ENCODE measurements around the gene SSBP2.

SSBP2 gene

DNA sequence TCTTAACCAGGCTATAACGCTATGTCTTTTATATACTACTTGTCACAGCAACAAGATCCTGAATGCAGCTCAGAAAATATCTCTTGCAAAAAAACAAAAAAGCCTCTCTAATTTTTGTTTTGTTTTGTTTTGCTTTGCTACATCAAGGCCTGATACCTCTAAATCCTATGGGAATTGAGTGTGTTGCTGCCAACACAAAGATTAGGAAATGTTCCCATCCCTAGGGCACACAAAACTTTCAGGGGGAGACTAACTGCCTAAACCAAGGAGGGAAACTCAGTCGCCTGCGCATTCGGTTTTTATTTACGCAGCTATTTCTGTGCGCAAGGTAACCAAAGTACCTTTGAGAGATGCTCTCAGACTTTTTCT lies 1.7 kb downstream of the SSBP2 start:
- TF ChIP-seq, protein P1, sequence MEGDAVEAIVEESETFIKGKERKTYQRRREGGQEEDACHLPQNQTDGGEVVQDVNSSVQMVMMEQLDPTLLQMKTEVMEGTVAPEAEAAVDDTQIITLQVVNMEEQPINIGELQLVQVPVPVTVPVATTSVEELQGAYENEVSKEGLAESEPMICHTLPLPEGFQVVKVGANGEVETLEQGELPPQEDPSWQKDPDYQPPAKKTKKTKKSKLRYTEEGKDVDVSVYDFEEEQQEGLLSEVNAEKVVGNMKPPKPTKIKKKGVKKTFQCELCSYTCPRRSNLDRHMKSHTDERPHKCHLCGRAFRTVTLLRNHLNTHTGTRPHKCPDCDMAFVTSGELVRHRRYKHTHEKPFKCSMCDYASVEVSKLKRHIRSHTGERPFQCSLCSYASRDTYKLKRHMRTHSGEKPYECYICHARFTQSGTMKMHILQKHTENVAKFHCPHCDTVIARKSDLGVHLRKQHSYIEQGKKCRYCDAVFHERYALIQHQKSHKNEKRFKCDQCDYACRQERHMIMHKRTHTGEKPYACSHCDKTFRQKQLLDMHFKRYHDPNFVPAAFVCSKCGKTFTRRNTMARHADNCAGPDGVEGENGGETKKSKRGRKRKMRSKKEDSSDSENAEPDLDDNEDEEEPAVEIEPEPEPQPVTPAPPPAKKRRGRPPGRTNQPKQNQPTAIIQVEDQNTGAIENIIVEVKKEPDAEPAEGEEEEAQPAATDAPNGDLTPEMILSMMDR (conservative IDR thresholded peaks at IDR 0.05; ENCODE audit: low read length): no peak
- peak overlapping the region; percentile 75 for H3K4me3 ChIP-seq (ENCODE audit: low read length)
- DNase-seq (ENCODE audit: low read depth): no peak

GRCh38 chr5:81748556-81748955 lies 2.3 kb downstream of the SSBP2 start:
- TF ChIP-seq, protein P1 (conservative IDR thresholded peaks at IDR 0.05; ENCODE audit: low read length): 0 out of 2 replicates have a peak, but pooled peaks have one; percentile 3
- 0 out of 2 replicates have a peak overlapping the region, but pooled peaks have one; percentile 5 for H3K4me3 ChIP-seq (ENCODE audit: low read length)
- DNase-seq (ENCODE audit: low read depth): no peak

DNA sequence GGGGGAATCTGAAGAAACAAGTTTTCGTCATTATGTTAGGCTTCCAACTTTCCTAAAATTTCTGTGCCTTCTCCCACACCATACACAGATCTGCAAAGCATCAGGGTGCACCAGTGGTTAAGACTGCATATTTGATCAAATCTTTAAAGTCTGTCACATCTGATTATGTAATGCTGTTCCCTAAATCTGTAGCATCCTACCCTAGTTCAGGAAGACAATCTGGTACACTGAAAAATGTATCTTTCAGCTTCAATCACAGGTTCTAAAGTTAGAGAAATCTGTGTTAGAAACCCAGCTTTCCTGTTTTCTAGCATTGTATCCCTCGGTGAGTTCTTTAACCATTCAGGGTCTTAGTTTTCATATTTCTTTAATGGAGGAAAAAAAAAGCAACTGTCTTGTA lies 3.9 kb downstream of the SSBP2 start:
- TF ChIP-seq, protein P1 (conservative IDR thresholded peaks at IDR 0.05; ENCODE audit: low read length): no peak
- DNase-seq (ENCODE audit: low read depth): no peak
- H3K4me3 ChIP-seq (ENCODE audit: low read length): no peak overlapping the region

- TF ChIP-seq, protein P1 (conservative IDR thresholded peaks at IDR 0.05; ENCODE audit: low read length): no peak
- no peak for DNase-seq (ENCODE audit: low read depth)
Measured at GRCh38 chr5:81740758-81741157, 10.1 kb downstream of the SSBP2 start.

GRCh38 chr5:81739291-81739690 lies 11.6 kb downstream of the SSBP2 start:
- H3K4me3 ChIP-seq (ENCODE audit: low read length): no peak overlapping the region
- no peak for DNase-seq (ENCODE audit: low read depth)
- TF ChIP-seq, protein P1 (conservative IDR thresholded peaks at IDR 0.05; ENCODE audit: low read length): no peak

More at GRCh38 chr5:81740758-81741157, 10.1 kb downstream of the SSBP2 start:
- no peak overlapping the region for H3K4me3 ChIP-seq (ENCODE audit: low read length)

GRCh38 chr5:81729276-81729675 lies 21.6 kb downstream of the SSBP2 start:
- DNase-seq (ENCODE audit: low read depth): no peak
- TF ChIP-seq, protein P1 (conservative IDR thresholded peaks at IDR 0.05; ENCODE audit: low read length): no peak
- H3K4me3 ChIP-seq (ENCODE audit: low read length): no peak overlapping the region

DNA sequence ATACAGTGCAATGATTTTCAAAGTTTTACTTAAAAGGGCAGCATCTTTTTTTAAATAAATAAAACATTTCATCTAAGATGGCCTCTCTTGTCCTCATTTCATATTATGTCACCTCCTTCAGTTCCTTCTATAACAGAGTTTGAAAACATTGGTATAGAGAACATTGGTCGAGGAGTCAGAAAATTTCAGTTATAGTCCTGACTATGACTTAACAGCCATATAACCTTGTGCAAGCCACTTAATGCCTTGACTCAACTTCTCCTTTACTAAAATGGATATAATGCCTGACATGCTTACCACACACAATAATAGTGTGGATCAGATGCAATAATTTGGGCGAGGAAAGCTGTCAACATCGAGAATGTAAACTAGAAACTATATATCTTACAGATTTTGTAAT lies 22.6 kb downstream of the SSBP2 start:
- no peak for DNase-seq (ENCODE audit: low read depth)
- TF ChIP-seq, protein P1 (conservative IDR thresholded peaks at IDR 0.05; ENCODE audit: low read length): no peak

More for the DNA sequence above, 22.6 kb downstream of the SSBP2 start:
- no peak overlapping the region for H3K4me3 ChIP-seq (ENCODE audit: low read length)
